ENCODE results near the gene GPA33.
"Not testable (repeated sequence)": the region's sequence is repeated elsewhere in the genome, so short reads cannot be mapped to it uniquely, and the experiment has no call there.

GPA33 gene

GRCh38 chr1:167054946-167055630 is 35.1 kb downstream of the GPA33 start:
- no peak for DNase-seq

DNA sequence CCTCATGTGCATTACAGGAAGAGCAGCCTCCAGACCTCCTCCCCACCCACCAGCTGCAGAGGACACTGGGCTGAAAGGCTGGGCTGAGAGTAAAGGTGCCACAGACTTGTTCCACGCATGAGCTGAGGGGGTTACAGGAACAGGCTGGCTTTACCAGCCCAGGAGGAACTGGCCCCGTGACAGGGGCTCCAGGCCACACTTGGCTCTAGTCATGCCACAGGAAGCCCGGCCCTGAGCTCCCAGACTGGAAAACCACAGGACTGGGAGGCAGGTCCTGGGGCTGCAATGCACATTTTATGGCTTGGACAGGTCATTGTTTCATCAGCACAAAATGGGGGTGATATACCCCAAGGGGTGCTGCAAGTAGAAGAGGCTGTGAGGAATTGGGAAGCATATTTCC is 35.6 kb downstream of the GPA33 start:
- no peak for DNase-seq

- DNase-seq = no peak
Measured at GRCh38 chr1:167052389-167052788, 37.8 kb downstream of the GPA33 start.

GRCh38 chr1:167051907-167052306 is 38.3 kb downstream of the GPA33 start:
- no peak for DNase-seq

DNA sequence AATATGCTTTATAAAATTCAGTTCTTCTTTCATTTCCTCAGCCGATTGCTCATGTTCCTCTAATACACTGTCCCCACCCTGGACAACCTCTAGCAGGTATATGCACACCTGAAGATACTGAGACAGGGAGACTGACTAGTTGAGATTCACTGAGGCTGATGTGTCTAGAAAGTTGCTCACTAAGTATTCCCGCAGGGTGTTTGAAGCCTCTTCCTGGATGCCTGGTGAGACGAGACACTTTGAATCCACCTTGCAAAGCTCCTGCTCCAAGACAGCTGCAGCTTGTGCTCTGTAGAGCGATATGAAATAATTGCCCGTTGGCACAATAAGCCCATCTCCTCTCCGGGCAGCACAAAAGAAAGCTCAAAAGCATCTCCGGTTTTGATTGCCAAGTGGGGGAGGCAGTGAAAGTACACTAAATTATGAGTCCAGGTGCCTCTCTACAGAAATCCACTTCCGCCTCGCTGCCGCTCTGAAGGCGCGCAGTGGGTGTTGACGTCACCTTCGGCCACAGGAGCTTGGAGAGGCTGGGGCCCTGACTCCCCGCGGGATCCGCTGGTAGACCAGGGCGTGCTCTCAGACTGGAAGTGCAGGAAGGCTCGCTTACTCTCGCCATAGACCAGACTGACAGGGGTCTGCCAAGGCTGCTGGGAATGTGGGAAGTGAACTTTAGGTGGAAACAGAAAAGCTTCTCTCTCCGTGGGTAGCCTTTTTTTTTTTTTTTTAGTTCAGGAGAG is 46.3 kb downstream of the GPA33 start:
- peak; percentile 71 for DNase-seq

DNA sequence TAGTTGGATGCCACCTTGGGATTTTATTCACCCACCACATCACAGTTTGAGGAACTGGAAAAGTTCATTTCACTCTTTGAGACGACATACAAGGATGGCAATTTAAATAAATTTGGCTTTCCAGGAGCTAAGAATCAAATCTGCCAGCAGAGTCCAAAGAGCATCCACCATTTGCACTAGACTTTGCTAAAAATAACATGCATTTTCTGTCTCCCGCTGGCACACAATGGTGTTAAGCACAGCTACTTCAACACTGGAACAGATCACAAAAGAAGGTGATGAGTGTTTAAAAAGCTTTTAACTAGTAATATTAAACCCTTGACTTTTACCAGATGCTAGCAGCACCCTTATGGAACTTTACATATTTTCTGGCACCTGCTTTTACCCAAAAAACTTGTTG is 56.5 kb downstream of the GPA33 start:
- no peak for DNase-seq

DNA sequence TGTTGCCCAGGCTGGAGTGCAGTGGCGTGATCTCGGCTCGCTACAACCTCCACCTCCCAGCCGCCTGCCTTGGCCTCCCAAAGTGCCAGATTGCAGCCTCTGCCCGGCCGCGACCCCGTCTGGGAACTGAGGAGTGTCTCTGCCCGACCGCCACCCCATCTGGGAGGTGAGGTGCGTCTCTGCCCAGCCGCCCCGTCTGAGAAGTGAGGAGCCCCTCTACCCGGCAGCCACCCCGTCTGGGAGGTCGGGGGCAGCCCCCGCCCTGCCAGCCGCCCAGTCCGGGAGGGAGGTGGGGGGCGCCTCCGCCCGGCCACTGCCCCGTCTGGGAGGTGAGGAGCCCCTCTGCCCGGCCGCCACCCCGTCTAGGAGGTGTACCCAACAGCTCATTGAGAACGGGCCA is 60.6 kb downstream of the GPA33 start:
- DNase-seq = not testable (repeated sequence)

GRCh38 chr1:167022384-167022783 is 67.8 kb downstream of the GPA33 start:
- no peak for DNase-seq

DNA sequence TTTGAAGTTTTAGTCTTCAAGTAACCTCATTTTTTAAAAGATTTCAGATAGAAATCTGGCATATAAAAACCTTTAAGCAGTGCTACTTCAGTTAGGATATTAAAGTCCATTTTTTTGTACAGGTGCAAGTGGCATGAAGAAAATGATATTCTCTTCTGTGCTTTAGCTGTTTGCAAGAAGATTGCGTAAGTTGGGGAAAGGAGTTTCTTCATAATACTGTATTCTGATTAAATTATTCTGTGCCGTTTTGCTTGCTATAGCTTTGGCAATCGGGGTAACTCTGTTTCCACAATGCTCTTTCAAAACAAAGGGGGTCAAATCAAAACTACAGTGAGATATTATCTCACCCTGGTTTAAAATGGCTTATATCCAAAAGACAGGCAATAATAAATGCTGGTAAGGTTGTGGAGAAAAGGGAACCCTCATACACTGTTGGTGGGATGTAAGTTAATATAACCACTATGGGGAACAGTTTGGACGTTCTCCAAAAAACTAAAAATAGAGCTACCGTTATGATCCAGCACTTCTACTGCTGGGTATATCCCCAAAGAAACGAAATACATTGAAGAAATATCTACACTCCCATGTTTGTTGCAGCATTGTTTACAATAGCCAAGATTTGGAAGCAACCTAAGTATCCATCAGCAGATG is 74.0 kb downstream of the GPA33 start:
- no peak for DNase-seq

DNA sequence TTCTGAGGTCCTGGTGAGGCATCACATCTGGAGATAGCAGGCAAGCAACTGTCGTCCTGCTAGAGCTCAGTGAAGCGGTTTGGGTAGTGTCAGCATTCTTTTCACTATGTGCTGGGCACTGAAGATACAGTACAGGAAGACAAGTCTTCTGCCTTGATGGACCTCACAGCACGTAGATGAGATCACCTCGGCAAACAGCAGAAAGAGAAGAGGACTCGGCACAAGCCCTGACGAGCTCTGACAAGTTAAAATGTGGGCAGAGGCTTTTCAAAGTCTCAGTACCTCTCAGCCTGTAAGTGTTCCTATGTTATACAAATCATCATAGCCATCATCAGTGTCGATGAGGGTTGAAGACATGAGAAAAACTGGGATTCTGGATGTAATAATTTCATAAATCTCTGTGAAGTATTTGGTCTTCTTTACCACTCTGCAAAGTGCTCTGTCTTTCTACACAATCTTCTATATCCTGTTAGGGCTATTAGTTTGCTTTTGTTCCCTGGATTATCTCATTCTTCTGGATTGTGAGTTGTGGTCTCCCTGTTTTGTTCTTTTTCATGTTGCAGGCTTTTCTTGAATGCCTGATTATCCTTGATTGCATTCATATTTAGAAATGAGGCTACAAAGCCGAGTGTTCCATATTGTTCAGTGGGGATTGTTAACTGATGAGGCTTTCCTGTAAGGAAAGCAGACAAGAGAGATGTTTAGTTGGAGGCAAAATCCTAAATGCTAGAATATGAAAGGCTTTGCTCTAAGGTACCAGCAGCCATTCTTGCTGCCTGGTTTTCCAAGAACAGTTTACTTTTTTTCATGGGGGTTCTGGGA is 76.9 kb downstream of the GPA33 start:
- DNase-seq = no peak

GRCh38 chr1:167012570-167012969 is 77.6 kb downstream of the GPA33 start:
- DNase-seq = no peak

DNA sequence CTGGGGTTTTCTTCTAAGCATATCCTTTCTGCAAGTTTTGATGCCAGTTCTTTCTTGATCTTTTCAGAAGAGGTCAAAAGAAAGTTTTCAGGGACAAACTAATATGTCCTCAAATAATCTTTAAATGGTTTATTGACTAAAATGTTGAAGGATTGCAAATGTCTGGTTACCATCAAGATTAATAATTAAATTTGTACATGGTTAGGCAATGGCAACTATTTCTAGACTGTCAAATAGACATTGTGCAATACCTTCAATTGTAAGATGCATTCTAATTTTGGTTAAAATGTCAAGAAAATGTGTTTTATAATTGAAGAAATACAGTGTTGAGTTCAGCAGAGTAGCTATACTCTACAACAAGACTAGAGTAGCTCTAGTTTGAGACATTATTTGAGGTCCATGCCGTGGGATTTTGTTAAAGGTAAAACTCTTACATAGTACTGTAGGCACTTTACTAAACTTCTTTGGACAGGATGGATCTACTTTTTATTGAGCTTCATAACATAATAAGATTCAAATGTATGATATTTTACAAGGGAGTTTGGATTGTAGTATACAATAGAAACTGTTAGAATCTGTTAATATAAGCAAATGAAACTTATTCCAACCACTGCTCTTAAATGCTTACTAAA is 78.5 kb downstream of the GPA33 start:
- DNase-seq = no peak

DNA sequence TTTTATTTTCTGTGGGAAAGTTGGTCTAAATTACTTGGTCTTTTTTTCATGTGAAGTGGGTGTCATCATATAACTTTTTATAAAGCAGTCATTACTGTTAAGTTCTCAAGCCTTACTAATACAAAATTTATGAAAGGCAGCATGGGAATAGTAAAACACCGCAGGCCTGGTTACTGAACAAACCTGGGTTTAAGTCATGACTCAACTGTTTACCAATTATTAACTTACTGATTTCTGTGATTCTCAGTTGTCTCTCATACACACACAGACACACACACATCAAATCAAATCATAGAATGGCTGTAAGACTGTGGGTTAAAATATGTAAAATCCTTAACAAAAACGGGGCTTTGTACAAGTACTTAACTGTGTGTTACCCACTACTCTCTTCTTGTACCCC is 86.5 kb downstream of the GPA33 start:
- no peak for DNase-seq

Data from CD4-positive, alpha-beta T cell treated with Interleukin-10 for 1 hour (primary cell).